Activated T-helper 2 cell treated with anti-CD3 and anti-CD28 coated beads, Interferon-gamma antibody, Interleukin-2, Interleukin-4, amounts not matched to agents 10 μg/mL and 5 μg/mL and 100 μg/mL, durations not matched to agents 14 hours and 24 hours and 36 hours (primary cell): ENCODE data around the gene MALAT1. TPM values are rescaled to one million over a fixed set of nuclear protein-coding genes. Genes with fewer than 3 reads are reported as not detected.
"Not testable (repeated sequence)": the region's sequence is repeated elsewhere in the genome, so short reads cannot be mapped to it uniquely, and the experiment has no call there.

Experiments
- DNase-seq: peaks from one replicate; pipeline ENCODE4 v3.0.0; 2021; ENCODE audit warnings: low spot score
- H3K27ac Mint-ChIP-seq: one replicate; pipeline ENCODE4 v1.8.0; 2021; ENCODE audit warnings: mixed read lengths
- H3K27me3 Mint-ChIP-seq: one replicate; pipeline ENCODE4 v1.8.0; 2021; ENCODE audit warnings: low read depth, mixed read lengths
- H3K36me3 Mint-ChIP-seq: one replicate; pipeline ENCODE4 v1.8.0; 2021; ENCODE audit warnings: low read depth, mixed read lengths
- H3K4me1 Mint-ChIP-seq: one replicate; pipeline ENCODE4 v1.8.0; 2021; ENCODE audit warnings: low read depth, mixed read lengths
- H3K4me3 Mint-ChIP-seq: one replicate; pipeline ENCODE4 v1.8.0; 2021; ENCODE audit warnings: low read depth, mild to moderate bottlenecking, moderate library complexity, mixed read lengths
- H3K9me3 Mint-ChIP-seq: one replicate; pipeline ENCODE4 v1.8.0; 2021; ENCODE audit warnings: mixed read lengths
- intact Hi-C: fragments of 100-400 bp; cut with micrococcal nuclease; formaldehyde crosslinking; loops from one replicate; pipeline ENCODE4 v1.15.1; 2023
- total RNA-seq: library from RNA; stranded (reverse); gene quantifications from 2 replicates; pipeline ENCODE4 v1.2.3, GENCODE V29; 2022

MALAT1 gene
- total RNA-seq, 1 donor from 2014 or later, result 4,338 TPM

DNA sequence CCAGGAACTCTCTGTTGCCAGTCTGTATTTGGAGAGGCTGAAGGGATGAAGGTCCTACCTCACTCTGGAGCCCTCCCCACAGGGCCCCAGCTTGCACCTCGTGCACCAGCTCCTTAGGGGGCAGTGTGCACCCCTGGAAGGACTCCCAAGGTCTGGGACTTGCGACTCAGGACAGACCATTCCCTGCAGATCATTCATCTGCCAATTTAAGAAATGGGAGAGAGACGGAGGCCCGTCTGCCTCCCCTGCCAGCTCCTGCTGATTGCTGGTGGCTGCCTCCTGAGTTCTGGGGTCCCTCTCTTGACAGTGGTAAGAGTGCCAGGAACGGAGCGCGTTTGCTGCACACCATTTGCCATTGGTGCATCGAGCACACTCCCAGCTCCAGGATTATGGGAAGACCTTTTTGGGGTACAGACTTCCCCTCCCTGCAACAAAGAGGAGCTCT is 27.4 kb upstream of the MALAT1 start:
- intact Hi-C loops, result no loop called here
- H3K4me3 Mint-ChIP-seq, result peak overlapping the region; percentile 68
- no peak for DNase-seq

GRCh38 chr11:65472588-65473277 is 26.1 kb upstream of the MALAT1 start:
- not testable (repeated sequence) for H3K36me3 Mint-ChIP-seq, H3K9me3 Mint-ChIP-seq, H3K4me3 Mint-ChIP-seq, H3K27me3 Mint-ChIP-seq, DNase-seq
- peak overlapping the region; percentile 98 for H3K27ac Mint-ChIP-seq
- H3K4me1 Mint-ChIP-seq, result peaks cover 22% of the 10 kb centered on the region
- intact Hi-C loops, result loop anchor here (1.0 kb wide), 2 partner anchors 25 to 56 kb away; no protein-coding TSS in a partner anchor

More for the DNA sequence above, 27.4 kb upstream of the MALAT1 start:
- Mint-ChIP-seq H3K36me3 (peaks cover 5% of the 10 kb centered on the region), H3K4me1 (peaks cover 22% of the 10 kb centered on the region), H3K9me3 (no peaks in the 10 kb centered on the region), H3K27me3 (no peaks in the 10 kb centered on the region), H3K27ac (peak overlapping the region; percentile 98)

GRCh38 chr11:65473278-65473860 is 25.5 kb upstream of the MALAT1 start:
- peaks cover 9% of the 10 kb centered on the region for H3K36me3 Mint-ChIP-seq
- peaks cover 20% of the 10 kb centered on the region for H3K4me1 Mint-ChIP-seq
- intact Hi-C loops, result no loop called here
- no peaks in the 10 kb centered on the region for H3K9me3 Mint-ChIP-seq
- peak overlapping the region; percentile 98 for H3K27ac Mint-ChIP-seq
- no peak overlapping the region for H3K4me3 Mint-ChIP-seq
- no peak for DNase-seq
- no peaks in the 10 kb centered on the region for H3K27me3 Mint-ChIP-seq

GRCh38 chr11:65474864-65475263 is 24.0 kb upstream of the MALAT1 start:
- Mint-ChIP-seq H3K4me1 (peaks cover 17% of the 10 kb centered on the region), H3K27ac (peak overlapping the region; percentile 55), H3K36me3 (peaks cover 9% of the 10 kb centered on the region), H3K4me3 (peak overlapping the region; percentile 39), H3K27me3 (no peaks in the 10 kb centered on the region), H3K9me3 (no peaks in the 10 kb centered on the region)
- no peak for DNase-seq
- intact Hi-C loops, result no loop called here

DNA sequence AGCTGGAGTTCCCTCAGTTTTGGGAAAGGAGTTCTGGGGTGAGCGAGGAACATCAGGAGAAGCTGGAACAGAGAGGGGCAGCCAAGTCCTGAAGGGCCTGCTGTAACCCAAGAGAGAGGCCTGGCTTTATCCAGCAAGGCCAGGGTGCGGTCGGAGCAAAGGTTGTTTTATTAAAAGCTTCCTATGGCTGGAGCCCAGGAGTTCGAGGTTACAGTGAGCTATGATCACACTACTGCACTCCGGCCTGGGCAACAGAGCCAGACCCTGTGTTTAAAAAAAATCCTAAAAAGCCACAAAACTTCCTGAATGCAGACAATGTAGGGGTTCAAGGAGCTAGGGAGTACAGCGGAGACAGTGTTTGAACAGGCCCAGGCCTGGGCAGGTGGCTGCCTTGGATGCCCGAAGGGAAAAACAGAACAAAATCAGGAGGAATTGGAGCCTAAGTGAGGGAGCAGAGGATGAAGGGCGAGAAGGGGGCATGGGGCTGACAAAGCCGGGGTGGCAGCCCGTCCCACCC is 22.2 kb upstream of the MALAT1 start:
- H3K4me3 Mint-ChIP-seq, result peak overlapping the region; percentile 100
- intact Hi-C loops, result loop anchor here (2.0 kb wide), 2 partner anchors 20 to 50 kb away; no protein-coding TSS in a partner anchor
- no peaks in the 10 kb centered on the region for H3K27me3 Mint-ChIP-seq
- peaks cover 9% of the 10 kb centered on the region for H3K36me3 Mint-ChIP-seq
- H3K4me1 Mint-ChIP-seq, result peaks cover 13% of the 10 kb centered on the region
- no peak for DNase-seq
- peak overlapping the region; percentile 97 for H3K27ac Mint-ChIP-seq
- no peaks in the 10 kb centered on the region for H3K9me3 Mint-ChIP-seq

DNA sequence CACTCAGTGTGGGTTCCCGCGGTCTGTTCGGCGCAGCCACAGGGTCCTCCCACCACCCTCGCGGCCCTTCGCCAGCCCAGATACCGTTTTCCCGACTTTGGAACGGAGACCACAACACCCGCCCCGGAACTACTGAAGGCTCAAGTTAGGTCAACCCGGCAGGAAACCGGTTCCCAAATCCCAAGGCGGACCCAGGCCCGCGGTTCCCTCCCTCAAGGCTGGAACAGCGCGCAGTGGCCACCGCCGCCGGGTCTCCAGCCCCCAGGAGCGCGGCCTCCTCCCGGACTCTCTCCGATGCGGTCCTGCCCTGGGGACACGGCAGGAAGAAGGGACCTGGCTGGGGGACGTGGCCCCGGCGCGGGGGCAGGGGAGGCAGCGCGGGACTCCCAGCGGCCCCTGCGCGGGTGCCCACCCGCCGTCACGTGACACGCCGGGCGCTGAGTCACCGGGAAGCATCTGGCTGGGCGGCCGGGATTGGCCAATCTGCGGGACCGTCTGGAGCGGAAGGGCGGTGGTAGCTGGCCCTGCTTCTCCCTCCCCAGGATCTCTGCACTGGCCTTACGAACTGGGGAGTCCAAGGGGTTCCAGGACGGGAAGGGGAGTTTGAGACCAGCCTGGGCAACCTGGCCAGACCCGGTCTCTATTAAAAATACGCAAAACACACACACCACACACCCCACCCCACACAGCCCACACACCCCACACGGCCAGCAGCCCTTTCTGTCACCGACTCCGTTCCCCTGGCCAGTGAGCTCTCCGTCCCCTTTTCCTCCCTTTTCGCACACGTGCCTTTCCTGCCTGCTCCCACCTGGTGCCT is 21.5 kb upstream of the MALAT1 start:
- peaks cover 9% of the 10 kb centered on the region for H3K36me3 Mint-ChIP-seq
- H3K9me3 Mint-ChIP-seq, result no peaks in the 10 kb centered on the region
- intact Hi-C loops, result loop anchor here (2.0 kb wide), 2 partner anchors 19 to 51 kb away; no protein-coding TSS in a partner anchor
- H3K4me1 Mint-ChIP-seq, result peaks cover 8% of the 10 kb centered on the region
- peak overlapping the region; percentile 100 for H3K27ac Mint-ChIP-seq
- DNase-seq, result peak; percentile 87
- peak overlapping the region; percentile 100 for H3K4me3 Mint-ChIP-seq
- H3K27me3 Mint-ChIP-seq, result no peaks in the 10 kb centered on the region

GRCh38 chr11:65478388-65479183 is 20.3 kb upstream of the MALAT1 start:
- intact Hi-C loops, result loop anchor here (1.0 kb wide), 1 partner anchor 9 kb away; no protein-coding TSS in a partner anchor

DNA sequence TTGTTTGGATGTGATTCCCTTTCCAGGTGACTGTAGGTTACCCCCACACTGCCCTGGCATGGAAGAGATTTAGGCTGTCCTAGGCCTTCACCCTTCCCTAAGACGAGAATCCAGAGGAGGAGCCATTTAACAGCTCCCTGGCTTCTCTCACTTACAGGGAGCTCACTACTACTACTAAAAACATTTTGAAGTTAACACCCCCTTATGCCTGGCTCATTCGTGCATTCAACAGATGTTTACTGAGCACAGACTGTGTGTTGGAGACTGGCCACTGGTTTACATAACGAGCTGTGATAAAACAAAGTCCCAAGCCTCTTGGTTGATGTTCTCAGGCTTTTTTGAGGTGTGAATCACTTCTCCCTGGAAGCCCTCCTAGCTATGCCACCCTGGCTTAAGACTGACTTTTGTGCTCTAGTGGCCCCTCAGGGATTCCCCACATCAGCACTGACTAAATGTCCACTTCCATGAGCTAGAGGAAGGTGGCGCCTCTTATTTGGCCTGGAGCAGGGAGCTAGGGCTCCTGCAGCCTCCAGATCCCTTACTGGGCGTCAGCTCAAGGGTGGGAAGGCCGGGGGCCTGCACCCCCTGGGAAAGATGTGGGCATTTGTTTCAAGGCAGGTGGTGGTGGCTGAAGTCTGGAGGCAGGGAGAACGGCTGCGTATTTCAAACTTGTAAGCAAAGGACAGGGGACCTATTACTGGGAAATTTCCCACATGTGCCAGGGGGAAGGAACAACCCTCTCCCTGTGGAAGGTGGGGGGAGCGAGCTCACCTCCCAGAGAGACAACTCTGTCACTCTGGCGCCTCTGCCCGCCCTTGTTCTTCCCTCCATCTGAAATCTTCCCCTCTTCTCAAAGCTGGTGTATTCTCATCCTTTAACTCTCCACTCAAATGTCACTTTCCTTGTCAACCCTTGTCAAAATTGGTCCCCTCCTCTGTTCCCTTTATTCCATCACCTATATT is 19.4 kb upstream of the MALAT1 start:
- peaks cover 10% of the 10 kb centered on the region for H3K4me1 Mint-ChIP-seq
- no peak overlapping the region for H3K4me3 Mint-ChIP-seq
- peaks cover 9% of the 10 kb centered on the region for H3K36me3 Mint-ChIP-seq
- no peaks in the 10 kb centered on the region for H3K9me3 Mint-ChIP-seq
- DNase-seq, result no peak
- H3K27me3 Mint-ChIP-seq, result no peaks in the 10 kb centered on the region
- peak overlapping the region; percentile 38 for H3K27ac Mint-ChIP-seq
- intact Hi-C loops, result no loop called here

More at GRCh38 chr11:65478388-65479183, 20.3 kb upstream of the MALAT1 start:
- DNase-seq, result no peak
- Mint-ChIP-seq H3K4me1 (peaks cover 8% of the 10 kb centered on the region), H3K27me3 (no peaks in the 10 kb centered on the region), H3K36me3 (peaks cover 9% of the 10 kb centered on the region), H3K9me3 (no peaks in the 10 kb centered on the region), H3K4me3 (peak overlapping the region; percentile 45), H3K27ac (no peak overlapping the region)

- Mint-ChIP-seq H3K27ac (no peak overlapping the region), H3K4me3 (no peak overlapping the region), H3K4me1 (peaks cover 8% of the 10 kb centered on the region), H3K36me3 (no peaks in the 10 kb centered on the region), H3K9me3 (no peaks in the 10 kb centered on the region), H3K27me3 (no peaks in the 10 kb centered on the region)
- intact Hi-C loops, result no loop called here
- DNase-seq, result no peak
Measured at GRCh38 chr11:65482306-65482850, 16.5 kb upstream of the MALAT1 start.

- H3K4me1 Mint-ChIP-seq, result peaks cover 22% of the 10 kb centered on the region
- no peaks in the 10 kb centered on the region for H3K9me3 Mint-ChIP-seq
- intact Hi-C loops, result no loop called here
- H3K27me3 Mint-ChIP-seq, result no peaks in the 10 kb centered on the region
- DNase-seq, result no peak
- no peaks in the 10 kb centered on the region for H3K36me3 Mint-ChIP-seq
- no peak overlapping the region for H3K27ac Mint-ChIP-seq
- no peak overlapping the region for H3K4me3 Mint-ChIP-seq
Measured at GRCh38 chr11:65485920-65486219, 13.0 kb upstream of the MALAT1 start.
